ENCODE data around the gene FNDC3A. TPM values are rescaled to one million over a fixed set of nuclear protein-coding genes. Genes with fewer than 3 reads are reported as not detected.

Gene FNDC3A
- total RNA-seq, 1 experiment from 2014 or later, result 34.3 TPM

GRCh38 chr13:49098198-49098597 lies 122.5 kb downstream of the FNDC3A start:
- peaks cover 34% of the 10 kb centered on the region for H3K4me1 ChIP-seq (replicated peaks; ENCODE audit: insufficient read depth)
- H3K36me3 ChIP-seq (ENCODE audit: low read depth), result no peaks in the 10 kb centered on the region
- no peaks in the 10 kb centered on the region for H3K27me3 ChIP-seq (ENCODE audit: insufficient read depth, low read depth)
- H3K27ac ChIP-seq, result peak overlapping the region; percentile 68
- H3F3A ChIP-seq (ENCODE audit: insufficient read depth, low read depth), result peaks cover 18% of the 10 kb centered on the region
- H4K20me1 ChIP-seq (ENCODE audit: insufficient read depth), result no peaks in the 10 kb centered on the region
- H2AFZ ChIP-seq, result no peak overlapping the region
- no TSS peak for BruUV-seq (replicated peaks)
- intact Hi-C loops (cut with micrococcal nuclease; ENCODE audit: unreplicated experiment), result loop anchor here (2.0 kb wide), 2 partner anchors 35 to 121 kb away; no protein-coding TSS in a partner anchor
- H3K4me2 ChIP-seq, result peak overlapping the region; percentile 50
- H3K9me2 ChIP-seq (ENCODE audit: insufficient read depth), result no peaks in the 10 kb centered on the region
- H3K79me2 ChIP-seq (ENCODE audit: low read depth), result no peaks in the 10 kb centered on the region
- ChIA-PET CTCF (no interaction called here), POLR2A (ENCODE audit: unreplicated experiment) (no interaction called here)
- H3K9me3 ChIP-seq (ENCODE audit: insufficient read depth, low read depth), result no peaks in the 10 kb centered on the region
- no peak overlapping the region; the same call in 1 of the 2 replicates for H3K4me3 ChIP-seq
- TF ChIP-seq EZH2 (IDR thresholded peaks at IDR 0.05; ENCODE audit: low read depth) (no peak), CTCF (conservative IDR thresholded peaks at IDR 0.05) (no peak)
- peak; percentile 60 to 91 for DNase-seq

DNA sequence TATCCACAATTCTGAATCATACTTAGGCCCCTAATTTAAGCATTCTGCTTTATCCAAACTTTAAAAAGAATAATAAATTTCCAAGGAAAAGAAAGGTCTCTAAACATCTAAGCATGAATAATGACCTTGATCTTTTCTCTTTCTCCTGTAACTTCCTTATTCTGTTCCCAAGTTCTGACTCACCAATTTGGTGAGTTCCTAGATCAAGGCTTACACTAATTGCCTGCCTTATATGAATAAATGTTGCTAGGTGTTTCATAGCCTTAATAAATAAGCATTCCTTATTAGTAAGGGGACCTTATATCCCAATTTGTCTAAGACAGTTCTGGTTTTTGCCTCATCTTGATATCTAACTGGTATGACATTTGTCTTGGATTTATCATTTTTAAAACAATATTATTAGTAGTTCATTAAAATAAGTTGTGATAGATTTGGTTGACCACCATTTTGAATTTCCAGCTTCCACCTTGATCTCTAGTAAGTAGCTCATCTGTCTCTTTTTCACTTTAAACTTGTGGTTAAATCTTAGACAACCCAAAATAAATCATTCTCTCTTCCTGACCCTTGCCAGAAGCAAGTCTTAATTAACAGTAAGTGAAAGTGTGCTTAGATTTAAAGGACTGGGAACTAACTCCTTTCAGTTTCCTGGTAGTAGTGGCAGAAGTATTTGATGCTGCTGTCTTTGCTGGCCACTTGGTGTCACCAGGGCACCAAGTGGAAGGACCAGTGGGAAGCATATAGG lies 123.2 kb downstream of the FNDC3A start:
- Histone ChIP-seq H3K27me3 (ENCODE audit: insufficient read depth, low read depth) (no peaks in the 10 kb centered on the region), H3K36me3 (ENCODE audit: low read depth) (no peaks in the 10 kb centered on the region), H3K9me3 (ENCODE audit: insufficient read depth, low read depth) (no peaks in the 10 kb centered on the region), H3K4me3 (no peak overlapping the region; the same call in 1 of the 2 replicates), H3F3A (ENCODE audit: insufficient read depth, low read depth) (peaks cover 18% of the 10 kb centered on the region), H3K9me2 (ENCODE audit: insufficient read depth) (no peaks in the 10 kb centered on the region), H3K79me2 (ENCODE audit: low read depth) (no peaks in the 10 kb centered on the region), H4K20me1 (ENCODE audit: insufficient read depth) (no peaks in the 10 kb centered on the region), H3K4me2 (peak overlapping the region; percentile 50), H3K4me1 (replicated peaks; ENCODE audit: insufficient read depth) (peaks cover 34% of the 10 kb centered on the region), H3K27ac (peak overlapping the region; percentile 68), H2AFZ (peak overlapping the region; percentile 11; the same call in 1 of the 2 replicates)
- peak; percentile 10 to 50 for DNase-seq
- ChIA-PET CTCF (interaction anchor here (0.7 to 1.1 kb wide), 4 partner anchors 11 to 509 kb away, joined by 3 to 7 read pairs (median 5); no protein-coding TSS in a partner anchor), POLR2A (ENCODE audit: unreplicated experiment) (interaction anchor here (0.6 kb wide), 1 partner anchor 478 kb away, joined by 5 read pairs; no protein-coding TSS in a partner anchor)
- TF ChIP-seq CTCF (conservative IDR thresholded peaks at IDR 0.05), result peak; percentile 62
- no peak for TF ChIP-seq EZH2 (IDR thresholded peaks at IDR 0.05; ENCODE audit: low read depth)
- intact Hi-C loops (cut with micrococcal nuclease; ENCODE audit: unreplicated experiment), result loop anchor here (2.0 kb wide), 2 partner anchors 36 to 122 kb away; no protein-coding TSS in a partner anchor
- no TSS peak for BruUV-seq (replicated peaks)

- H4K20me1 ChIP-seq (ENCODE audit: insufficient read depth), result no peaks in the 10 kb centered on the region
- intact Hi-C loops (cut with micrococcal nuclease; ENCODE audit: unreplicated experiment), result loop anchor here (2.0 kb wide), 2 partner anchors 37 to 123 kb away; no protein-coding TSS in a partner anchor
- H3K4me1 ChIP-seq (replicated peaks; ENCODE audit: insufficient read depth), result peaks cover 34% of the 10 kb centered on the region
- peaks cover 18% of the 10 kb centered on the region for H3F3A ChIP-seq (ENCODE audit: insufficient read depth, low read depth)
- no peak for DNase-seq
- H3K9me2 ChIP-seq (ENCODE audit: insufficient read depth), result no peaks in the 10 kb centered on the region
- H2AFZ ChIP-seq, result no peak overlapping the region
- TF ChIP-seq EZH2 (IDR thresholded peaks at IDR 0.05; ENCODE audit: low read depth) (no peak), CTCF (conservative IDR thresholded peaks at IDR 0.05) (0 out of 2 replicates have a peak, but pooled peaks have one; percentile 3)
- H3K27me3 ChIP-seq (ENCODE audit: insufficient read depth, low read depth), result no peaks in the 10 kb centered on the region
- no peak overlapping the region for H3K4me3 ChIP-seq
- no peaks in the 10 kb centered on the region for H3K79me2 ChIP-seq (ENCODE audit: low read depth)
- ChIA-PET POLR2A (ENCODE audit: unreplicated experiment) (interaction anchor here (0.6 kb wide), 1 partner anchor 477 kb away, joined by 5 read pairs; no protein-coding TSS in a partner anchor), CTCF (interaction anchor here (0.7 to 1.1 kb wide), 4 partner anchors 10 to 508 kb away, joined by 3 to 7 read pairs (median 5); no protein-coding TSS in a partner anchor)
- H3K27ac ChIP-seq, result no peak overlapping the region; the same call in 1 of the 2 replicates
- no TSS peak for BruUV-seq (replicated peaks)
- no peaks in the 10 kb centered on the region for H3K36me3 ChIP-seq (ENCODE audit: low read depth)
- H3K9me3 ChIP-seq (ENCODE audit: insufficient read depth, low read depth), result no peaks in the 10 kb centered on the region
- H3K4me2 ChIP-seq, result no peak overlapping the region; the same call in 1 of the 2 replicates
Measured at GRCh38 chr13:49099513-49099877, 123.8 kb downstream of the FNDC3A start.

All from PC-9 (cell line).